HG03159 (cell line): ENCODE results near the gene PFN4.
"Not testable (repeated sequence)": the region's sequence is repeated elsewhere in the genome, so short reads cannot be mapped to it uniquely, and the experiment has no call there.

ENCODE experiments used
- ATAC-seq: cut with Tn5 transposase; IDR thresholded peaks from one replicate; pipeline ENCODE4 v1.9.1; 2021; ENCODE audit warnings: mild to moderate bottlenecking, moderate library complexity; ENCODE audit not compliant: unreplicated experiment

Gene PFN4, protein sequence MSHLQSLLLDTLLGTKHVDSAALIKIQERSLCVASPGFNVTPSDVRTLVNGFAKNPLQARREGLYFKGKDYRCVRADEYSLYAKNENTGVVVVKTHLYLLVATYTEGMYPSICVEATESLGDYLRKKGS

DNA sequence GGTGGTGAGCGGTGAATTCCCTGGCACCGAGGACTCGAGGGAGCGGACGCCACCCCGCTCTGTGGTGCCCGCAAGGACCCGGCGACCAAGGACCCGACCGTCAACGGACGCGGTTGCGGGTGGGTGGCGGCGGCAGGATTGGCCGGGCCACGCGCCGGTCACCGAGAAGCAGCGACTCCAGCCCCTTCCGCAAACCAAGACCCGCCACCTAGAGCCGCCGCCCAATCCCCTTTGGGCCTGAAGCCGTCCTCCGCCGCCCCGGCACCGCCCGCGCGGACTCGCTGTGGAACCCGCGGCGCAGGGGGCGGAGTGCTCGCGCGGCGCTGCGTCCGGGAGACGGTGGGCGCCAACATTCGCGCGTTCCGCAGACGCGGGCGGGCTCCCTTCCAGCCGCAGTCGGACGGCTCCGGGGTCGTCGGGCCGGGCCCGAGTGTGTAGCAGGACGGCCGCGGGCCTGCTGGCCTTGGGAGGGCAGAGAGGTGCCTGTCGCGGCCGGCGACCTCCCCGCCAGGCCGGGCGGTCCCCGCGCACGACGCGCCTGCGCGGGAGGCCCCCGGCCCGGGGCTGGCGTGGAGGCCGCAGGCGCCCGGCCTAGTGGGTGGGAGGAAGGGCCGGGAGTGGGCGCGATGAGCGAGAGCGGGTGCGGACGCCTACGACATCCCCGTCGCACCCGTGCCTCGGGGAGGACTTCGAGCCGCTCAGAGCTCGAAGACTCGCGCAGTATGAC lies at the start of gene PFN4, which contains the start of gene FAM228B:
Gene PFN4, minus strand, starts transcription at position 140 of the 727 bp plus-strand sequence. CDS start 799 bp downstream, outside the sequence.
Gene FAM228B, plus strand, starts transcription at position 275 of the 727 bp plus-strand sequence. CDS start 893 bp downstream, outside the sequence.
- ATAC-seq = peak; percentile 89

DNA sequence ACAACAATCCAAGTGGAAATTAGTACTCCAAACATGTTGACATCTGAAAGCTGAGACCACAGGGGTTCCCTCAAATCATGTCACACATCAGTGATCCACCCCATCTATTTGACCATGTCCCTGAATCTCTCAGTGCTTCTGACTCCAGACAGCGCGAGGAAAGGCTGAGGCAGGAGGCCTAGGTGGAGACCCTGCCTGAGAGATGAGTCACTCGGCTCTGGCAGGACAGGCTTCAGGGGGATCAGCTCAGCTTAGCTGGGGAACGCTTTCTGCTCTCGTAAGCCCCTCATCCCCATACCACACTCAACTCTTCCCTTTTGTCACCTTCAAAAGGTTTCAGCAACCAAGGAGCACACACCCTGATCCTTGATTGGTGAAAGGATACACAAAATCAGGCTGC lies 45.9 kb upstream of the PFN4 start:
- no peak for ATAC-seq

DNA sequence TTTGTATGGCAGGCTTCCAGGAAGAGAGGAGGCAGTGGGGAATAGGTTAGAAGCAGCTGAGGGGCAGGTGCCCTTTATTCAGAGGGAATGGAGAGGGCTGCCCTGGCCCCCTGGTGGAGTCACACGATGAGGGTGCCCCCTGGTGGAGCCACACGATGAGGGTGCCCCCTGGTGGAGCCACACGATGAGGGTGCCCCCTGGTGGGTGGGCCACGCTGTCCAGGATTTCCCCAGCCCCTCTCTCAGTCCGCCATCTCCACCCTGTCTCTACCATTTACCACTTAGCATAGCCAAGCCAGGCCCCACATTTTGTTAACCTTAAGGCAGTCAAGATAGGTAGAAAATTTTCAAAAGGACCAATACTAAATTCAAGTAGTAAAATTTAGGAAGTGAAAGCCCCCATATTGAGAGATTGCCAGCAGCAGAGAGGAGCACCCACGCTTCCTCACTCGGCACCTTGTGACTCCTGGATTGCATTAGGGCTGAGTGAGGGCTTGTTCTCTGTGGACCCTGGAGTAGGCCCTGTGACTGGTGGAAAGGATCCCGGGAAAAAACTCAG lies 41.4 kb upstream of the PFN4 start:
- peak; percentile 73 for ATAC-seq

DNA sequence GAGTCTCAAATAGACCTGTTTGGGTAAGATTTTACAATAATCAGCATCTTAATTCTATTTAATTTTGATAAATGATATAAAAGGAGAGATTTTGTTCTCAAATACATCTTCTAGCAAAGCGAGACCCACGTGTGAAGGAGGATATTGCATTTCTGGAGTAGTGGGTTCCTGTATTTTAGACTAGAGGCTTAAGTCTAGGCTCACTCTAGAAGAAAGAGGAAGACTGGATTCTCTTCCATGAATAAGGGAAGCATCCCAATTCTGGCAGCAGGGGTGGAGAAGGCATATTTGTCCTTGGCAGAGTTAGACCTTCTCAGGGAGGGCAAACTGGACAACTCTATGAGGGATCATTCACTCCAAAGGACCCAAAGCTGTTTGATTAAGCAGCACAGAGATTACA lies 40.5 kb upstream of the PFN4 start:
- no peak for ATAC-seq

DNA sequence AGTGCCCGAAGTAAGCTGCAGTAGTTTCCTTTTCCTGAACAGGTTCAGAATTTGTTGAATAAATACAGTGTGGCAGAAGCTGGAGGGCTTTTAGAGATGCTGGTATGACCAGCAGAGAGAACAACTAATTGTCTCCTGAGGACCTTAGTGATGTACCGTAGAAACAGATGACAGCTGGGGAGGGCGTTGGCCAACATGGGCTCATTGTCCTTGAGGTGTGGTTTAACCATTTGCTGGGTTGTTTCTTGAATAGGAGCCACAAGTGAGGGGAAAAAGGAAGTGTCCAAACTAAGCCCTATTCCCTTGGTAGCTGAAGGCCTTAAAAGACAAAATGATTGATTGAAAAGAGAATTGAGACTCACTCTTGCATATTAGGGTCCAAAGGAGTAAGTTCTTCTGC lies 40.1 kb upstream of the PFN4 start:
- no peak for ATAC-seq

DNA sequence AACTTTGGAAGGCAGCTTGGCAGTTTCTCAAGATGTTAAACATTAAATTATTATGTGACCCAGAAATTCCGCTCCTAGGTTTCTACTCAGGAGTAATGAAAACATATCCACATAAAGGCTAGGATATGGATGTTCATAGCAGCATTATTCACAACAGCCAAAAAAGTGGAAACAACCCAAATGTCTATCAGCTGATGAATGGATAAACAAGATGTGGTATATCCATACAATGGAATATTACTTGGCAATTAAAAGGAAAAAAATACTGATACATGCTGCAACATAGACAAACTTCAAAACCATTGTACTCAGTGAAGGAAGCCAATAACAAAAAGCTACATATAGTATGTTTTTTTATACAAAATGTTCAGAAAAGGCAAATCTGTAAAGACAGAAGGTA lies 39.4 kb upstream of the PFN4 start:
- ATAC-seq = no peak

DNA sequence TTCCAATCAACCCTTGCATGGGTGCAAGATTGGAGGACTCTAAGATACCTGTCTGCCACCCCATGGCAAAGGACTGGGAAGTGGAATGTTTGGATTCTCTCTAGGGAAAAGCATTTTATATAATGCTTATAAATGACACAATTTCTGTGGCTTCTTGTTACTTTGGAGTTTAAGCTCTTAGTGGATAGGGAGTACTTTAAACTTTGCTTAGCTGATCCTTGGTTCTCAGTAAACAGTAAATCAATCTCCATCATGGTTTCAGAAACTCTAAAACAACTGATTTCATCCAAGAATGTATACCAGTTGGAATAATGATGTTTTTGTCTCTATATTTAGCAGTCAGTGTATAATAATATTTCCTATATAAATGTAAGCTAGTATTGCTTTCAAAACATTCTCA lies 37.6 kb upstream of the PFN4 start:
- ATAC-seq = no peak

DNA sequence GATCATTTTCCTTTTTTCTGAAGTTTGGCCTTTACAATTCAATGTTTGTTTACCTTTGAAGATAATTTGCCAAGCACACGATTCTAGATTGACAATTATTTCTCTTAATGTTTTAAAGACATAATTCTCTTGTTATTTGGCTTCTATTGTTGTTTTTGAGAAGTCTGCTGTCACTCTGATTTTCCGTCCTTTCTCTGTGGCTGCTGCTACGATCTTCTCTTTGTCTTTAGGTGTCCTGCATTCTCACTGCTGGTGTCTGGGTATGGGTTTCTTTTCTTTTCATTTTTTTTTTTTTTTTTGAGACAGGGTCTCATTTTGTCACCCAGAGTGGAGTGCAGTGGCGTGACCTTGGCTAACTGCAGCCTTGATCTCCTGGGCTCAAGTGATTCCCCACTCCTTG lies 36.6 kb upstream of the PFN4 start:
- ATAC-seq = no peak

DNA sequence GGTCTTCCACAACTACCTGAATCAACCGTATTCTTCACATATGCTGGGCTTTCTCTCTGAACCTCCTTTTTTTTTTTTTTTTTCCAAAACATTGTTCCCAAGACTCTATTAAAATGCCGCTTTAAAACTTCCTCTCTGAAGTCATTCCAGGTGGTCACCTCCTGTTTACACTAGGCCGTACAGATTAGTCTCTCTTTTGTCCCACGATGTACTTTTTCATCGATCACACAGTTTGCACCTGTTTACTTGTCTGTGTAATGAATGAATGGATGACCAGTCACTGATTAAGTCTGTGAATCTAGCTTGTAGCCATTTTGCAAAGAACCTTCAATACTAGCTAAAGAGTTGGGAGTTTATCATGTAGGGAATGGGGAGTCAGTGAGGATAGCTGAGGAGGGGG lies 35.0 kb upstream of the PFN4 start:
- ATAC-seq = no peak

DNA sequence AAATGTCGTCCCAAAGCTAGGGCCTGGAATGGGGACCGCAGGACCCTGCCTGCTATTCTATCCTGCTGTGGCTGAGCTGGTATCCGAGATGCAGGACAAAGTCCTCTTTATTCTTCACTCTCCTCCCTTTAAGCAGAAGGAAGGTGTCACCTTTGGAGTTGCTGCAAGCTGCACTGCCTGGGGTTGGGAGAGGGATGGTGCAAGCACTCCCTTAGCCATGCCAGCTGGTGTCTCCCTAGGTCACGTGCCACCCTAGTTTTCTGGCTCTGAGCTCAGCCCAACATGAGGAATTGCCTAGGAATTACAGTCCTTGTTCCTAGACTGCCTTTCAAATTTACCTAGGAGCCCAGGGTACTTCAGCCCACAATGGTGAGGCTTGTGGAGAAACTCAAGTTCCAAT lies 30.3 kb upstream of the PFN4 start:
- no peak for ATAC-seq

DNA sequence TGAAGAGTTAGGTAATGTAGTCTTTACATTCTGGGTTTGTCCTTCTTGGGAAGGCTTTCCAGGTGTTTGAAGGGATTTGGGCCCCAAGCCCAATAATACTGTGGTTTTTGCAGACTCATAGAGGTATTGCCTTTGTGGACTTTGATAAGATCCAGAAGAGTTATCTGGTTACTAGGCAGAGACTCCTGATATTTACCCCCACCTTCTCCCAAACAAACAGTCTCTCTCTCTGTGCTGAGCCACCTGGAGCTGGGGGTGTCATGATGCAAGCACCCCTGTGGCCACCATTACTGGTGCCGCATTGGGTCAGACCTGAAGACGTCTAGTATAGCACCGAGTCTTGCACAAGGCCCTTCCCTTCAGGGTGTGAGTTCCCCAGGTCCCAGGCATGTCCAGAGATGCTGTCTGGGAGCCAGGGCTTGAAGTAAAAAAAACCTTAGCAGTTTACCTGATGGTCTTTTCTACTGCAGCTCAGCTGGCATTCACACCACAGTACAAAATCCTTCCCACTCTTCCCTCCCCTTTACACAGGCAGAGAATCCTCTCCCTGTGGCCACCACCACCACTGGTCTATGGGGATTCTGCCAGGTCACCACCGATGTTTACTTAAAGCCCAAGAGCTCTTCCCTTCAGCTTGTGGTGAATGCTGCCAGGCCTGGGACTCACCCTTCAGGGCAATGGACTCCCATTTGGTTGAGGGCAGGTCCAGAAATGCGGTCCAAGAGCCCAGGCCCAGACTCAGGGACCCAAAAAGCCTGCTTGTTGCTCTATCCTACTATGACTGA lies 29.5 kb upstream of the PFN4 start:
- no peak for ATAC-seq

DNA sequence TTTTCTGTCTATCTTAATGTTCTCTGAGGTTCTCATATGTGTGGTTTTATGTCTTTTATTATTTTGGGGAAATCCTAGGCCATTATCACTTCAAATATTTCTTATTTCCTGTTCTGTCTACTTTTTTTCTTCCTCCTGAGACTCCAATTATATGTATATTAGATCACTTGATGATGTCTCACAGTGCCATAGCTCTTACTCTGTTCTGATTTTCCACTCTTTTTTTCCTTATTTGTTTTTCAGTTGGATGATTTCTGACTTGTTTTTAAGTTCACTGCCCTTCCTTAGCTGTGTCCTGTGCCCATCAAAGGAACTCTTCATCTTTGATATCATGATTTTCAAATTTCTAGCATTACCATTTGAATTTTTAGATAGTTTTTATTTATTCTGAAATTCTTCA lies 24.2 kb upstream of the PFN4 start:
- no peak for ATAC-seq

DNA sequence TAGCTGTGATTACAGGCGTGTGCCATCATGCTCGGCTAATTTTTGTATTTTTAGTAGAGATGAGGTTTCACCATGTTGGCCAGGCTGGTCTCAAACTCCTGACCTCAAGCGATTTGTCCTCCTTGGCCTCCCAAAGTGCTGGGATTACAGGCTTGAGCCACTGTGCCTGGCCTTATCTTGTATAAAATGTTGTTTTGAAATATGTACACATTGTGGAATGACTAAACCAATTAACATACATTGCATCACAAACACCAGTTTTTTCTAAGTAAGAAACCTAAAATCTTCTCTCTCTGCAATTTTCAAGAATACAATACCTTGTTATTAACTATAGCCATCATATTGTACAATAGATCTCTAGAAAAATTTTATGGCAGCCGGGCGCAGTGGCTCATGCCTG lies 17.2 kb upstream of the PFN4 start:
- ATAC-seq = not testable (repeated sequence)

DNA sequence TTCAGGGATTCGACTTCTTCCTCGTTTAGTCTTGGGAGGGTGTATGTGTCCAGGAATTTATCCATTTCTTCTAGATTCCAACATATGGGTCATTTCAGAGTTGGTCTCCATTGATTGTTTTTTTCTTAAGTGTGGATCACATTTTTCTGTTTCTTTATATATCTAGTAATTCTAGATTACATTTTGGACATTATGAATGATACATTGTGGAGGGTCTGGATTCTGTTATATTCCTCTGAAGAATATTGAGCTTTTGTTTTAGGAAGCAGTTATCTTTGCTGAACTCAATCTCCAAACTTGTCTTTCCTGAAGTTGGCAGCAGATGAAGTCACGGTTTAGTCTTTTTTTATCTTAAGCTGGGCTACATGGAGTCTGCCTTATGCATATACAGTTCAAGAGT lies 9.4 kb upstream of the PFN4 start:
- no peak for ATAC-seq

DNA sequence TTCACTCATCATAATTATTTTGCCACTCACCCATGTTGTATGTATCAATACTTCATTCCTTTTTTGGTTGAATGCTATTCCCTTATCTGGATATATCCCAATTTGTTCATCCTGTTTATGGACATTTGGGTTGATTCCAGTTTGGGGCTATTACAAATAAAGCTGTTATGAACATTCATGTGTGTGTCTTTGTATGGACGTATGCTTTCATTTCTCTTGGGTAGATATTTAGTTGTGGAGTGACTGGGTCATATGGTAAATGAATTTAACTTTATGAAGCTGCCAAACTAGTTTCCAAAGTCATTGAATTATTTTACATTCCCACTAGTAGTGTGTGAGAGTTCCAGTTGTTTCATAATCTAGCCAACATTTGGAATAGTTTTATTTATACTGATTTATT lies 2.8 kb upstream of the PFN4 start:
- no peak for ATAC-seq

DNA sequence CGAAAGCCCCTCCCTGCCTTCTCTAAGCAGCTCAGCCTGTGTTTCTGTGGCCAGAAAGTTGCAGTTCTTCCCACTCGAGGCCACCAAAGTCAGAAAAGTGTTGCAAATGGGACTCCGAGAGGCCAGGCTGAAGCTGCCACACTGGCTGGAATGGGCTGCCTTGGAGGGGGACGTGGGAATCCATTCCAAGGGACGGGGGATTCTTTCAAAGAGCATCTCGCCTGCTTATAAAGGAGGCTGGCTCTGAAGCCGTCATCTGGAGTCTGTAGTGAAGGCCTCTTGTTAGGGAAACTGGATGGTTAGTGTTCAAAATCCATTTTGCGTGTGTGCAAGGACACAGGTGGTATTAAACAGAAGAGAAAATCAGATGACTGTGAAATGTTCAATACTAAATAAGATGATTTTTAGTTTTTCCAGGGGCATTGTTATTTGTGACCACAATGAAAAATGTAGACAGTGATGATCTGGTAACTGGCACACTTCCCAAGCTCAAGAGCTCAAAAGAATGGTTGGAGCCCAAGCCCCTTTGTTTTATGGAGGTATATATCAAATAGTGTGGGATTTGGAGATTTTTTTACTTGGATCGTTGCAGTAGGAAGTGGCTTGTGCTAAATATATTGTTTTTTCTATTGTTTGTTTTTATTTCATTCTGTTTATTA lies 917 bp upstream of the PFN4 start:
- ATAC-seq = peak; percentile 13

DNA sequence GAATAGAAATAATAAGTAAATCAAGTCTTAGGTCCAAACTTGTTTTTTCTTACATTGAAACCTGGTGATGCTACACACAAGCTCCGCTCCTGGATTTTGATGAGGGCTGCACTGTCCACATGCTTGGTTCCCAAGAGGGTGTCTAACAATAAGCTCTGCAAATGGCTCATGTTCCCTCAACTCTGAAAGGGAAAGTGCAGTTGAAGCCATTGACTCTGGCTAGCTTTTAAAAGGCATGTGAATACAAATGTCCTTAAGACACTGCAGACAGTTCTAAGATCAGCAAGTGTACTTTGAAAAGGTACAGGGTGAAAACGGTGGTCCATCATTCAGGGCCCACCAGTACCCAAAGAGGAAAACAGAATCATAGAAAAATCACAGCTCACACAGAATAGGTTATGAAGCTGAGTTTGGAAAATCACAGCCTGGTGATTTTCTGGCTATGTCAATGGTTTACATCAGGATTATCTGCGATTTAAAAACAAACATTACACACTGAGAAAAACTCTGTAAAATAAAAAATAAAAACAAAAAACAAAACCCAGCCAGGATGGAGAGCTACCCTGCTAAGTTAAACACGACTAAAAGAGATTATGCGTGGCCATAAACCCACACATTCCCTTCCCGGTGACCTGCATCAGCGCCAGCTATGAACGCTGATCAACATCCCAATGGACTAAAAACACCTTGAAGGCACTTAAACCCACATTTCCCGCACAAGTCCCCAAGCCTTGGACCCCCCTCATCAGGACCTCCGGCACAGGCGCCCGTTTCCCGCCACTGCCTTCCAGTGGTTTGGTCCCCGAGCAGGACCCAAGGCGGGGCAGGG lies 554 bp downstream of the PFN4 start:
- no peak for ATAC-seq

DNA sequence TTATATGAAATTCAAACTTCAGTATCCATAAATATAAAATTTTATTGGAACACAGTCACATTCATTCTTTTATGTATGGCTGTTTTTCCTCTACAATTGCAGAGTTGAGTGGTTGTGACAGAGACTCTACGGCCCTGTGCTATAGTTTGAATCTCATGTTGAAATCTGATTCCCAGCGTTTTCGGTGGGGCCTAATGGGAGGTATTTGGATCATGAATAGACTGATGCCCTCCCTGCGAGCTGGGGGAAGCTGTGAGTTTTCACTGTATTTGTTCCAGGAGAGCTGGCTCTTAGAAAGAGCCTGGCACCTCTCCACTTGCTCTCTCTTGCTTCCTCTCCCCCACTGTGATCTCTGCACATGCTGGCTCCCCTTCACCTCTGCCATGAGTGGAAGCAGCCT lies 1.7 kb downstream of the PFN4 start:
- no peak for ATAC-seq

DNA sequence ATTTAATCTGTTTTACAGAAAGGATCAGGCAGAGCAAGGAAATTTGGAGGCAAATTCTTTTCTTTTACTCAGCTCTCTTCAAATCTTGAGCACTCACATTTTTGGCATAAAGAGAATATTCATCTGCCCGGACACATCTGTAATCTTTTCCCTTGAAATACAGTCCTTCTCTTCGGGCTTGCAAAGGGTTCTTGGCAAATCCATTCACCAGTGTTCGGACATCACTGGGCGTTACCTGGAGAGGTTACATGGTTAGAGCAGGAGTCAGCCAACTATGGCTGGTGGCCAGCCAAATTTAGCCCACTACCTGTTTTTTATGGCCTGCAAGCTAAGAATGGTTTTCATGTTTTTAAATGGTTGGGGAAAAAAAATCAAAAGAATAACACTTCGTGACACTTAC lies 2.1 kb downstream of the PFN4 start:
- no peak for ATAC-seq

DNA sequence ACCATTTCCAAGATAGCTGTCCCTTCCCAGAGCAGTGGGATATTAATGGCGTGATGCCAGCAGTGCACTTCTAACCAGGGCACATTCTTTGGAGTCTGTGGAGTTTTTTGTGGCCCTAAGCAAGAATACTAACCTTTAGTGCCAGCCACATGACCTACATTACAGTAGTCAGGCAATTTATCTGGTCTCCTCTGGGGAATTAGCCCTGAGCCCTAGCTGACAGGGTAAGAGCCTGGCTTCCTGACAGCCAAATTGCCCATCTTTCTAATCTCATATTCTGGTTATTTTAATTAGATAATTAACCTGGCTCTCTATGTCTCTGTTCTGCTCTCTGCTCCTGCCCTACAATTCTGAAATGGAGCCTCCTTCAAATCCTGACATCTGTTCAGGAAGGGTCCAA lies 5.2 kb downstream of the PFN4 start:
- no peak for ATAC-seq
